Upper lobe of left lung (tissue), 6 donors: ENCODE data around the gene EFCAB9. TPM values are rescaled to one million over a fixed set of nuclear protein-coding genes. Genes with fewer than 3 reads are reported as not detected.
A peak's percentile ranks its signal among the peaks of the same experiment; 100 is the strongest.

Source experiments
- ATAC-seq, 2 donors: fragments of 200-7000 bp; cut with Tn5 transposase; one replicate each; pipeline ENCODE4 v1.9.1; 2022; ENCODE audit warnings: mild to moderate bottlenecking in 2 of 2, moderate library complexity in 2 of 2; ENCODE audit not compliant: low FRiP score in 2 of 2
- DNase-seq, 2 donors: peaks; one replicate each; pipeline ENCODE4 v3.0.0-alpha.2; 2019 to 2020
- H3K27ac ChIP-seq, 4 donors: fragments of 200-600 bp; sonication (generic); one replicate each; pipeline ENCODE4 v1.5.1; 2016 to 2019
- H3K27me3 ChIP-seq, 4 donors: fragments of 200-600 bp; sonication (generic); one replicate each; pipeline ENCODE4 v1.5.1; 2017 to 2019
- H3K36me3 ChIP-seq, 4 donors: fragments of 200-600 bp; sonication (generic); one replicate each; pipeline ENCODE4 v1.5.1; 2016 to 2019
- H3K4me1 ChIP-seq, 4 donors: fragments of 200-600 bp; sonication (generic); one replicate each; pipeline ENCODE4 v1.5.1; 2018 to 2019
- H3K4me3 ChIP-seq, 4 donors: fragments of 200-600 bp; sonication (generic); one replicate each; pipeline ENCODE4 v1.5.1; 2017 to 2019; ENCODE audit warnings: mild to moderate bottlenecking in 2 of 4, moderate library complexity in 1 of 4
- H3K9me3 ChIP-seq, 4 donors: fragments of 200-600 bp; sonication (generic); one replicate each; pipeline ENCODE4 v1.5.1; 2018 to 2019
- CTCF ChIP-seq, 6 experiments: fragments of 450-650 bp in 4 of 6; fragments of 200-600 bp in 2 of 6; sonication (generic) in 2 of 6; IDR thresholded peaks; one replicate each; pipeline ENCODE4 v1.5.1; 2016 to 2019; ENCODE audit warnings: antibody characterized with exemption in 6 of 6
- EP300 ChIP-seq, 4 donors: sonication (generic); formaldehyde crosslinking; IDR thresholded peaks; one replicate each; pipeline ENCODE4 v1.5.1; 2017; ENCODE audit warnings: antibody characterized with exemption in 4 of 4, control low read depth in 2 of 4
- POLR2A ChIP-seq, 4 donors: fragments of 450-650 bp; IDR thresholded peaks; one replicate each; pipeline ENCODE4 v1.5.1; 2016 to 2017; ENCODE audit warnings: antibody characterized with exemption in 4 of 4, mild to moderate bottlenecking in 2 of 4
- POLR2AphosphoS5 ChIP-seq, 2 donors: sonication (generic); formaldehyde crosslinking; IDR thresholded peaks; one replicate each; pipeline ENCODE4 v1.5.1; 2017; ENCODE audit warnings: antibody characterized with exemption in 2 of 2
- WGBS, 2 donors: methylation state at CpG; one replicate each; pipeline ENCODE4 v1.1.5; 2017 to 2018; 5-methylcytosine and 5-hydroxymethylcytosine counted together
- total RNA-seq, 6 donors: library from RNA; depleted of rRNA in 4 of 6; stranded (reverse); fragments of >200 nt in 4 of 6; gene quantifications; one replicate each; pipeline versions ENCODE4 v1.1.0 to v1.2.1, GENCODE V29; 2016 to 2021
- donor health status: DM: no; HTN: no; CAD: no; lungs with moderate emphysema.
- donor health status: DM: no; HTN: yes; CAD: no; lungs with severe emphysema.

EFCAB9 gene
- total RNA-seq, 6 donors from 2014 or later: not detected

DNA sequence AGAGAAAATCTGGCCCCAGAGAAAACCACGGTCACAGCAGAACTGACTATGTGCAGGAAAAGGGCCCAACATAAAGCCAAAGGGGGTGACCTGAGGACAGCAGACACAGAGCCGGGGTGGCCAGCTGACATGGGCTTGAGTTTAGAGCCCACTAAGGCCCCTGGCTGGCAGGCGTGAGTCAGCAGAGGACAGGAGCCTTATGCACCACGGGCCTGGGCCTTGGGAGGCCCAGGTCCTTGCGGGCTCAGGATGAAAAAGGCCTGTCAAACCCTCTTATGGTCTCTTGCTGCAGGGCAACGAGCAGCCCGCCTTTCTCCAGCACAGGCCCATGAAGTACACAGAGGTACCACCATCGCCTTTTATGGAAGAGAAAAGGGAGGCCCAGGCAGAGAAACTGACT lies 25.7 kb upstream of the EFCAB9 start:
- H3K36me3 ChIP-seq: peaks cover 0 to 3% (median 0%) of the 10 kb centered on the region in 4 donors
- ATAC-seq (no peak), DNase-seq (no peak)
- H3K9me3 ChIP-seq: no peaks in the 10 kb centered on the region
- no peak overlapping the region for H3K4me3 ChIP-seq
- peak overlapping the region; percentile 46 to 79 (median 68) for H3K27ac ChIP-seq
- no peaks in the 10 kb centered on the region for H3K27me3 ChIP-seq
- 63 to 69% methylated on average over 2 to 8 of the region's 8 CpGs for WGBS, 2 donors
- no peak for TF ChIP-seq POLR2A (IDR thresholded peaks at IDR 0.05)
- peaks cover 47 to 63% (median 55%) of the 10 kb centered on the region in 4 donors for H3K4me1 ChIP-seq

DNA sequence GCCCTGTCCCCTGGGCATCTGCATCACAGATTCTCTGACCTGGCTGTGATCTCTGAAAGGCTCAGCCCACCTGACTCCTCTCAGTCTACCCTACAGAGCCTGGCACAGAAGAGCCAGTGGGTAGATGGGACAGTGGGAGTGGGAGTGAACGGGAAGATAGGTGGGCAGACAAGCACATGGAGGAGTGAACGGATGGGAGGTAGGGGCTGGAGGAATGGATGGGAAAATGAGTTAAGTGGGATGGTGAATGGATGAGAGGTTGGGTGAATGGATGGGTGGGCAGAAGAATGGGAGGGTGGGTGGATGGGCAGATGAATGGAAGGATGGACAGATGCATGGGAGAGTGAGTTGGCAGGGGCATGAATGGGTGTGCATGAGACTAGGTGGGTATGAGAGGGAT lies 24.8 kb upstream of the EFCAB9 start:
- Histone ChIP-seq H3K4me3 (no peak overlapping the region), H3K9me3 (no peaks in the 10 kb centered on the region), H3K27ac (peak overlapping the region in 3 of 4 donors; percentile 58 to 79 (median 77)), H3K27me3 (no peaks in the 10 kb centered on the region), H3K36me3 (peaks cover 0 to 3% (median 0%) of the 10 kb centered on the region in 4 donors), H3K4me1 (peaks cover 54 to 67% (median 56%) of the 10 kb centered on the region in 4 donors)
- DNase-seq (no peak), ATAC-seq (no peak)
- TF ChIP-seq POLR2A (IDR thresholded peaks at IDR 0.05) (no peak), CTCF (IDR thresholded peaks at IDR 0.05) (no peak), EP300 (IDR thresholded peaks at IDR 0.05) (no peak), POLR2AphosphoS5 (IDR thresholded peaks at IDR 0.05) (no peak)
- WGBS, 2 donors: 100% methylated on average over 2 of the region's 2 CpGs

DNA sequence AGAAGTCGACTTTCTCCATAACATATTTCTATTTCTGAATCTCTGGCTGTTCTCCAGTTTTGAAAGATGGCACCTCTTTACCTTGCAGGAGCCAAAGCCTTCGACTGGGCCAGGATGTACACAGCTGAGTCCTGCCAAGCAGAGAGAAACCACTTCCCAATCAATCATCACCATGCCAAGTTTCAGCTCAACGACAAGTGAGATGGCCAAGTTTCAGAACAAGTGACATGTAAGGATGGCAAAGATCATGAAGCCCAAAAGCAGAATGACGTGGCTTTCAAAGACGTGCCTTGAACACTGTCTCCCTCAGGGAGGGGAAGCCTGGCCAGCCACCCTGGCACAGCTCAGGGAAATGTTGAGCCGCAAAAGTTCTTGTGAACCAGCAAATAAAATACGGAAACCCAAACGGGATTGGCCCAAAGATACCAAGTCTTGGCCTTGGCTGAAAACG lies 23.7 kb upstream of the EFCAB9 start:
- Histone ChIP-seq H3K4me3 (no peak overlapping the region), H3K36me3 (peaks cover 0 to 3% (median 0%) of the 10 kb centered on the region in 4 donors), H3K4me1 (peaks cover 54 to 68% (median 59%) of the 10 kb centered on the region in 4 donors), H3K9me3 (no peaks in the 10 kb centered on the region), H3K27me3 (no peaks in the 10 kb centered on the region), H3K27ac (peak overlapping the region in 2 of 4 donors; percentile 53 to 59)
- DNase-seq: no peak
- TF ChIP-seq CTCF (IDR thresholded peaks at IDR 0.05) (no peak), EP300 (IDR thresholded peaks at IDR 0.05) (no peak), POLR2AphosphoS5 (IDR thresholded peaks at IDR 0.05) (no peak), POLR2A (IDR thresholded peaks at IDR 0.05) (no peak)
- 47 to 55% methylated on average over 9 of the region's 9 CpGs for WGBS, 2 donors
- no peak for ATAC-seq

DNA sequence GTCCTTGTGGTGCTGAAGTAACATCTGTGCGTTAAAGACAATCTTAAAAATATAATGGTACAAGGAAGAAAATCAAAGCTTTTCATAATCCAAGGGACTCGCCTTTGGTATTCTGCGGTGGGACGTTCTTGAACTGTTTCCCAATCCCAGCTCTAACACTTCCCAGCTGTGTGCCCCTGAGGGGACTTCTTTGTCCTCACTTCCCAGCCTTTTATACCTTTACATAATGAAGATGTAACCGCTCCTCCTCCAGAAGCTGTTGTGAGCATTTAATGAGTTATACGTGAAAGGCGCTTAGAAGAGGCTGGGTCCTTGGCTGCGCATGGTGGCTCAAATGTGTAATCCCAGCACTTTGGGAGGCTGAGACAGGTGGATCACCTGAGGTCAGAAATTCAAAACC lies 22.9 kb upstream of the EFCAB9 start:
- DNase-seq: no peak
- H3K4me3 ChIP-seq: no peak overlapping the region
- H3K4me1 ChIP-seq: peaks cover 62 to 75% (median 65%) of the 10 kb centered on the region in 4 donors
- H3K27me3 ChIP-seq: no peaks in the 10 kb centered on the region
- no peak for ATAC-seq
- peaks cover 0 to 3% (median 0%) of the 10 kb centered on the region in 4 donors for H3K36me3 ChIP-seq
- WGBS, 2 donors: 88 to 91% methylated on average over 8 of the region's 8 CpGs
- no peaks in the 10 kb centered on the region for H3K9me3 ChIP-seq
- TF ChIP-seq POLR2AphosphoS5 (IDR thresholded peaks at IDR 0.05) (no peak), CTCF (IDR thresholded peaks at IDR 0.05) (no peak), EP300 (IDR thresholded peaks at IDR 0.05) (no peak), POLR2A (IDR thresholded peaks at IDR 0.05) (no peak)
- peak overlapping the region in 1 of 4 donors; percentile 59 for H3K27ac ChIP-seq

GRCh38 chr5:172172912-172173563 lies 20.9 kb upstream of the EFCAB9 start:
- ATAC-seq (no peak), DNase-seq (no peak)
- H3K4me3 ChIP-seq: no peak overlapping the region
- H3K27me3 ChIP-seq: no peaks in the 10 kb centered on the region
- peaks cover 53 to 79% (median 67%) of the 10 kb centered on the region in 4 donors for H3K4me1 ChIP-seq
- WGBS, 2 donors: 79 to 83% methylated on average over 12 of the region's 12 CpGs
- peaks cover 0 to 3% (median 0%) of the 10 kb centered on the region in 4 donors for H3K36me3 ChIP-seq
- peak overlapping the region; percentile 42 to 90 (median 82) for H3K27ac ChIP-seq
- TF ChIP-seq POLR2A (IDR thresholded peaks at IDR 0.05) (no peak), CTCF (IDR thresholded peaks at IDR 0.05) (no peak), POLR2AphosphoS5 (IDR thresholded peaks at IDR 0.05) (no peak), EP300 (IDR thresholded peaks at IDR 0.05) (no peak)
- no peaks in the 10 kb centered on the region for H3K9me3 ChIP-seq
